ENCODE results near the gene TRH. TPM values are rescaled to one million over a fixed set of nuclear protein-coding genes. Genes with fewer than 3 reads are reported as not detected.

Gene TRH, protein sequence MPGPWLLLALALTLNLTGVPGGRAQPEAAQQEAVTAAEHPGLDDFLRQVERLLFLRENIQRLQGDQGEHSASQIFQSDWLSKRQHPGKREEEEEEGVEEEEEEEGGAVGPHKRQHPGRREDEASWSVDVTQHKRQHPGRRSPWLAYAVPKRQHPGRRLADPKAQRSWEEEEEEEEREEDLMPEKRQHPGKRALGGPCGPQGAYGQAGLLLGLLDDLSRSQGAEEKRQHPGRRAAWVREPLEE
- total RNA-seq (2022), result not detected in 2 replicates
- not detected for Bru-seq, nascent RNA
- not detected for BruChase-seq, experiment 1, labeled RNA remaining after a 6-hour chase
- not detected for BruChase-seq, experiment 2, labeled RNA remaining after a 2-hour chase
- long read RNA-seq, result 0 reads

DNA sequence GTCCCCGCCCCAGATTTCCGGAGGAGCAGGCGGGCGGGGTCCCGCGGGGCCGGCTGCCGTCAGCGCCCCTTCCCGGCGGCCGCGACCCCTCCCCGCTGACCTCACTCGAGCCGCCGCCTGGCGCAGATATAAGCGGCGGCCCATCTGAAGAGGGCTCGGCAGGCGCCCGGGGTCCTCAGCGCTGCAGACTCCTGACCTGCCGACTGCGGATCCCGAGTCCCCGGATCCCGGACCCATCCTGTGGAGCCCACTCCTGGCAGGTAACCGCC is at the start of gene TRH:
TRH (plus strand) TSS at position 157 of the 269 bp plus-strand sequence. CDS start 1,097 bp downstream, outside the sequence.
- no peaks in the 10 kb centered on the region for H3K9me3 Mint-ChIP-seq (ENCODE audit: low read depth, unreplicated experiment)
- peaks cover 76% of the 10 kb centered on the region for H3K27me3 Mint-ChIP-seq (ENCODE audit: unreplicated experiment)
- H3K4me3 Mint-ChIP-seq (ENCODE audit: low read depth, unreplicated experiment), result peak within 1 kb of the TSS; percentile 19
- BruUV-seq (replicated peaks), result no TSS peak
- intact Hi-C loops (cut with micrococcal nuclease; ENCODE audit: unreplicated experiment), result no loop called here
- no peak for TF ChIP-seq CTCF (IDR thresholded peaks at IDR 0.05; ENCODE audit: unreplicated experiment)
- H3K36me3 Mint-ChIP-seq (ENCODE audit: insufficient read depth, unreplicated experiment), result no peaks in the 10 kb centered on the region
- no peak for DNase-seq
- CTCF ChIA-PET, result no interaction called here
- no peak within 1 kb of the TSS for H3K27ac Mint-ChIP-seq (ENCODE audit: unreplicated experiment)
- H3K4me1 Mint-ChIP-seq (ENCODE audit: low read depth, unreplicated experiment), result no peaks in the 10 kb centered on the region

- H3K4me3 Mint-ChIP-seq (ENCODE audit: low read depth, unreplicated experiment), result no peak overlapping the region
- no peak for DNase-seq
- H3K9me3 Mint-ChIP-seq (ENCODE audit: low read depth, unreplicated experiment), result peaks cover 8% of the 10 kb centered on the region
- no peaks in the 10 kb centered on the region for H3K27me3 Mint-ChIP-seq (ENCODE audit: unreplicated experiment)
- H3K4me1 Mint-ChIP-seq (ENCODE audit: low read depth, unreplicated experiment), result no peaks in the 10 kb centered on the region
- CTCF ChIA-PET, result interaction anchor here (1.2 kb wide), 1 partner anchor 437 kb away, joined by 4 read pairs; no protein-coding TSS in a partner anchor
- no TSS peak for BruUV-seq (replicated peaks)
- intact Hi-C loops (cut with micrococcal nuclease; ENCODE audit: unreplicated experiment), result no loop called here
- H3K27ac Mint-ChIP-seq (ENCODE audit: unreplicated experiment), result no peak overlapping the region
- no peaks in the 10 kb centered on the region for H3K36me3 Mint-ChIP-seq (ENCODE audit: insufficient read depth, unreplicated experiment)
- no peak for TF ChIP-seq CTCF (IDR thresholded peaks at IDR 0.05; ENCODE audit: unreplicated experiment)
Observed at GRCh38 chr3:129927072-129927471, 47.4 kb upstream of the TRH start.

DNA sequence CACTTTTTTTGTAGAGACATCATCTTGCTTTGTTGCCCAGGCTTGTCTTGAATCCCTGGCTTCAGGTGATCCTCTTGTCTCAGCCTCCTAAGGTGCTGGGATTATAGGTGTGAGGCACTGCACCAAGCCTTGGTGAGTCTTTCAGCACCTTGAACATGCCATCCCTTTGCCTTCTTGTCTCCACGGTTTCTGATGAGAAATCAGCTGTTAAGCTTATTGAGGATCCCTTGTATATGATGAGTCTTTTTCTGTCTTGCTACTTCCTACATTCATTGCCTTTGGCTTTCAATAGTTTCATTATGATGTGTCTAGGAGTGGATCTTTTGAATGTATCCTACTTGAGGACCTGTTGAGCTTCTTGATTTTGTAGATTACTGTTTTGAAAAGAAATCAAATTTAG is 45.1 kb upstream of the TRH start:
- Mint-ChIP-seq H3K36me3 (ENCODE audit: insufficient read depth, unreplicated experiment) (no peaks in the 10 kb centered on the region), H3K4me3 (ENCODE audit: low read depth, unreplicated experiment) (no peak overlapping the region), H3K27me3 (ENCODE audit: unreplicated experiment) (no peaks in the 10 kb centered on the region), H3K4me1 (ENCODE audit: low read depth, unreplicated experiment) (peaks cover 6% of the 10 kb centered on the region), H3K9me3 (ENCODE audit: low read depth, unreplicated experiment) (peaks cover 8% of the 10 kb centered on the region), H3K27ac (ENCODE audit: unreplicated experiment) (no peak overlapping the region)
- no TSS peak for BruUV-seq (replicated peaks)
- no peak for DNase-seq
- intact Hi-C loops (cut with micrococcal nuclease; ENCODE audit: unreplicated experiment), result no loop called here
- CTCF ChIA-PET, result interaction anchor here (0.8 kb wide), 1 partner anchor 13 kb away, joined by 3 read pairs; no protein-coding TSS in a partner anchor
- TF ChIP-seq CTCF (IDR thresholded peaks at IDR 0.05; ENCODE audit: unreplicated experiment), result no peak

- CTCF ChIA-PET, result interaction anchor here (0.8 to 2.1 kb wide), 3 partner anchors 104 to 443 kb away, joined by 3 to 20 read pairs (median 7); no protein-coding TSS in a partner anchor
- DNase-seq, result no peak
- H3K27ac Mint-ChIP-seq (ENCODE audit: unreplicated experiment), result no peak overlapping the region
- no peaks in the 10 kb centered on the region for H3K36me3 Mint-ChIP-seq (ENCODE audit: insufficient read depth, unreplicated experiment)
- H3K27me3 Mint-ChIP-seq (ENCODE audit: unreplicated experiment), result no peaks in the 10 kb centered on the region
- no peak for TF ChIP-seq CTCF (IDR thresholded peaks at IDR 0.05; ENCODE audit: unreplicated experiment)
- H3K9me3 Mint-ChIP-seq (ENCODE audit: low read depth, unreplicated experiment), result peaks cover 5% of the 10 kb centered on the region
- intact Hi-C loops (cut with micrococcal nuclease; ENCODE audit: unreplicated experiment), result loop anchor here (5.0 kb wide), 2 partner anchors 41 to 551 kb away; partner anchors contain the start of gene TMCC1
- H3K4me1 Mint-ChIP-seq (ENCODE audit: low read depth, unreplicated experiment), result peaks cover 16% of the 10 kb centered on the region
- no TSS peak for BruUV-seq (replicated peaks)
- no peak overlapping the region for H3K4me3 Mint-ChIP-seq (ENCODE audit: low read depth, unreplicated experiment)
Observed at GRCh38 chr3:129933471-129933870, 41.0 kb upstream of the TRH start.

All from Calu3 (cell line).